Measurements from ENCODE around the gene CNTF.

Gene CNTF

GRCh38 chr11:58629857-58630256 lies 7.4 kb downstream of the CNTF start:
- peaks cover 0 to 7% (median 1%) of the 10 kb centered on the region in 4 experiments for H3K4me1 ChIP-seq (ENCODE audit: control extremely low read depth in 1 of 4, control insufficient read depth in 4 of 4, insufficient read depth in 4 of 4, low read length in 3 of 4)
- WGBS (ENCODE audit: insufficient coverage) = 31% methylated on average over 2 of the region's 2 CpGs
- POLR2A ChIA-PET = interaction anchor here (1.8 kb wide), 1 partner anchor 52 kb away, joined by 7 read pairs; the partner anchor contains the start of gene ZFP91
- H3K27ac ChIP-seq (ENCODE audit: insufficient read depth in 1 of 2, low read depth in 1 of 2, low read length in 2 of 2, poor library complexity in 1 of 2, severe bottlenecking in 2 of 2) = no peak overlapping the region
- H3K9me3 ChIP-seq (ENCODE audit: control extremely low read depth in 1 of 5, control insufficient read depth in 4 of 5, insufficient read depth in 2 of 5, low read depth in 1 of 5, low read length in 4 of 5) = no peaks in the 10 kb centered on the region
- no peaks in the 10 kb centered on the region for H3K27me3 ChIP-seq (replicated peaks in 2 of 5; ENCODE audit: control insufficient read depth in 4 of 5, insufficient read depth in 5 of 5, low read length in 4 of 5)
- DNase-seq = peak; percentile 65 to 82 (median 82)
- CTCF ChIA-PET = interaction anchor here (0.7 to 5.0 kb wide), 25 partner anchors 8 to 506 kb away, joined by 3 to 45 read pairs (median 5); partner anchors contain the start of gene LPXN
- no peak overlapping the region for H3K4me3 ChIP-seq (ENCODE audit: control insufficient read depth in 1 of 7, extremely low read depth in 1 of 7, insufficient read depth in 4 of 7, low read depth in 2 of 7, low read length in 6 of 7)
- H3K36me3 ChIP-seq (ENCODE audit: control insufficient read depth in 4 of 4, insufficient read depth in 4 of 4, low read length in 3 of 4) = peaks cover 0 to 20% (median 7%) of the 10 kb centered on the region in 4 experiments

DNA sequence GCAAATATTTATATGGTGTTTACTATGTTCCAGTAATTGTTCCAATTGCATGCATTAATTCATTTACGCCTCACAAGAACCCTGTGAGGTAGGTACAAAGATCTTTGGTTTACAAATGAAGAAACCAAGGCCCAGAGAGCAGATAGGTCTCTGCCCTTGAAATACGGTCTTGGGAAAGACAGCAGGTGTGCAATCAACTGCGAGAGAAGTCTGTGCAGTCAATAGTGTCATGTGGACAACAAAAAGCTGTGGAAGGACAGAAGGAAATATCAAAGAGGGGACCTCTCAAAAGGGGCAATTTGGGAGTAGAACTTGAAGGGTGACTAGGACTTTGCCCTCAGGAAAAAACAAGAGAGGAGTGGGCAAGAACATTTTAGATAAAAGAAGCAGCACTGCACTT lies 8.9 kb downstream of the CNTF start:
- H3K36me3 ChIP-seq (ENCODE audit: control insufficient read depth in 4 of 4, insufficient read depth in 4 of 4, low read length in 3 of 4) = peaks cover 0 to 5% (median 0%) of the 10 kb centered on the region in 4 experiments
- POLR2A ChIA-PET = no interaction called here
- H3K4me1 ChIP-seq (ENCODE audit: control extremely low read depth in 1 of 4, control insufficient read depth in 4 of 4, insufficient read depth in 4 of 4, low read length in 3 of 4) = peaks cover 0 to 7% (median 1%) of the 10 kb centered on the region in 4 experiments
- H3K4me3 ChIP-seq (ENCODE audit: control insufficient read depth in 1 of 7, extremely low read depth in 1 of 7, insufficient read depth in 4 of 7, low read depth in 2 of 7, low read length in 6 of 7) = no peak overlapping the region
- no peaks in the 10 kb centered on the region for H3K27me3 ChIP-seq (replicated peaks in 2 of 5; ENCODE audit: control insufficient read depth in 4 of 5, insufficient read depth in 5 of 5, low read length in 4 of 5)
- WGBS (ENCODE audit: insufficient coverage) = 100% methylated on average over 2 of the region's 3 CpGs
- H3K27ac ChIP-seq (ENCODE audit: insufficient read depth in 1 of 2, low read depth in 1 of 2, low read length in 2 of 2, poor library complexity in 1 of 2, severe bottlenecking in 2 of 2) = no peak overlapping the region
- CTCF ChIA-PET = interaction anchor here (1.0 to 5.0 kb wide), 7 partner anchors 9 to 528 kb away, joined by 3 to 45 read pairs (median 3); partner anchors contain the start of gene CNTF
- H3K9me3 ChIP-seq (ENCODE audit: control extremely low read depth in 1 of 5, control insufficient read depth in 4 of 5, insufficient read depth in 2 of 5, low read depth in 1 of 5, low read length in 4 of 5) = no peaks in the 10 kb centered on the region
- DNase-seq = no peak

DNA sequence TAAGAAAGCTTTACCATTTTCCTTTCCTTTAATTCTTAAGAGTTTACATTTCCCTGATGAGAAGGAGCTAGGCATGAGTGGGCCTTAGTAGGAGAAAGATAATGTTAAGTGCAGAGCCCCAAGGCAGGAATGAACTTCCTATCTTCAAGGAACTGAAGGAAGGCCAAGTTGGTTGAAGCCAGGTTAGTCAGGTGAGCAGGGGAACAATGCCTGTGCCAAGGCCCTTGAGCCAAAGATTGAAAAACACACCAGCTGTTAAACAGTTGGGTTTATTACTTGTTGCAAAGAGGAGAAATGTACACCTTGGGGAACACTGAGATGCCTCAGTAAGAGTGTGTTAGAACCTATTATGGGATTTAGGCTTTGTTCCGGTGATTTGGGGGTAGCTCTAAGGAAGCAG lies 10.0 kb downstream of the CNTF start:
- CTCF ChIA-PET = interaction anchor here (0.7 to 2.4 kb wide), 7 partner anchors 14 to 295 kb away, joined by 3 to 12 read pairs (median 3); no protein-coding TSS in a partner anchor
- no peak for DNase-seq
- H3K9me3 ChIP-seq (ENCODE audit: control extremely low read depth in 1 of 5, control insufficient read depth in 4 of 5, insufficient read depth in 2 of 5, low read depth in 1 of 5, low read length in 4 of 5) = no peaks in the 10 kb centered on the region
- peaks cover 0 to 7% (median 0%) of the 10 kb centered on the region in 4 experiments for H3K4me1 ChIP-seq (ENCODE audit: control extremely low read depth in 1 of 4, control insufficient read depth in 4 of 4, insufficient read depth in 4 of 4, low read length in 3 of 4)
- no peak overlapping the region for H3K4me3 ChIP-seq (ENCODE audit: control insufficient read depth in 1 of 7, extremely low read depth in 1 of 7, insufficient read depth in 4 of 7, low read depth in 2 of 7, low read length in 6 of 7)
- WGBS (ENCODE audit: insufficient coverage) = 100% methylated on average over 1 of the region's 1 CpG
- no peaks in the 10 kb centered on the region for H3K27me3 ChIP-seq (replicated peaks in 2 of 5; ENCODE audit: control insufficient read depth in 4 of 5, insufficient read depth in 5 of 5, low read length in 4 of 5)
- peaks cover 0 to 2% (median 0%) of the 10 kb centered on the region in 4 experiments for H3K36me3 ChIP-seq (ENCODE audit: control insufficient read depth in 4 of 4, insufficient read depth in 4 of 4, low read length in 3 of 4)
- no peak overlapping the region for H3K27ac ChIP-seq (ENCODE audit: insufficient read depth in 1 of 2, low read depth in 1 of 2, low read length in 2 of 2, poor library complexity in 1 of 2, severe bottlenecking in 2 of 2)
- POLR2A ChIA-PET = no interaction called here

DNA sequence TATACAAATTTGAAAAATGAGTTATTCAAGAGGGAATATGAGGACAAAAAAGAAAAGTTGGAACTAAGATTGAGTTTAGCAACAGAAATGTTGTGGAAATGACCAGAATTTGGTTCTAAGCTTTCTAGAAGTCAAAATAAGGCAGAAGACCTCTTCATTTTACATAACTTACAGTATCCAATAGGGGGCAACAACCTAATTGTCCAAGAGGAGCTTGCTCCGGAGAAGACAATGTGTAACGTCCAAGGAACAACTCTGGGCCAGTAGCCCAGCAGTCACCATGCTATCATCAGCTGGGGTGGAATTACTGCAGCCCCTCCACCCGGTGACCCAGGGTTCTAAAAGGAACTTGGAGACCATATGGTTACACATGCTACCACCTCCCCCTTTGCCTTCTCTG lies 14.1 kb downstream of the CNTF start:
- Histone ChIP-seq H3K4me3 (ENCODE audit: control insufficient read depth in 1 of 7, extremely low read depth in 1 of 7, insufficient read depth in 4 of 7, low read depth in 2 of 7, low read length in 6 of 7) (no peak overlapping the region), H3K9me3 (ENCODE audit: control extremely low read depth in 1 of 5, control insufficient read depth in 4 of 5, insufficient read depth in 2 of 5, low read depth in 1 of 5, low read length in 4 of 5) (no peaks in the 10 kb centered on the region), H3K27ac (ENCODE audit: insufficient read depth in 1 of 2, low read depth in 1 of 2, low read length in 2 of 2, poor library complexity in 1 of 2, severe bottlenecking in 2 of 2) (no peak overlapping the region), H3K27me3 (replicated peaks in 2 of 5; ENCODE audit: control insufficient read depth in 4 of 5, insufficient read depth in 5 of 5, low read length in 4 of 5) (no peaks in the 10 kb centered on the region), H3K4me1 (ENCODE audit: control extremely low read depth in 1 of 4, control insufficient read depth in 4 of 4, insufficient read depth in 4 of 4, low read length in 3 of 4) (peaks cover 3 to 20% (median 17%) of the 10 kb centered on the region in 4 experiments), H3K36me3 (ENCODE audit: control insufficient read depth in 4 of 4, insufficient read depth in 4 of 4, low read length in 3 of 4) (no peaks in the 10 kb centered on the region)
- 100% methylated on average over 2 of the region's 3 CpGs for WGBS (ENCODE audit: insufficient coverage)
- DNase-seq = no peak
- POLR2A ChIA-PET = interaction anchor here (0.6 kb wide), 1 partner anchor 108 kb away, joined by 4 read pairs; no protein-coding TSS in a partner anchor
- CTCF ChIA-PET = interaction anchor here (0.8 to 1.6 kb wide), 9 partner anchors 10 to 521 kb away, joined by 3 to 7 read pairs (median 3); no protein-coding TSS in a partner anchor

DNA sequence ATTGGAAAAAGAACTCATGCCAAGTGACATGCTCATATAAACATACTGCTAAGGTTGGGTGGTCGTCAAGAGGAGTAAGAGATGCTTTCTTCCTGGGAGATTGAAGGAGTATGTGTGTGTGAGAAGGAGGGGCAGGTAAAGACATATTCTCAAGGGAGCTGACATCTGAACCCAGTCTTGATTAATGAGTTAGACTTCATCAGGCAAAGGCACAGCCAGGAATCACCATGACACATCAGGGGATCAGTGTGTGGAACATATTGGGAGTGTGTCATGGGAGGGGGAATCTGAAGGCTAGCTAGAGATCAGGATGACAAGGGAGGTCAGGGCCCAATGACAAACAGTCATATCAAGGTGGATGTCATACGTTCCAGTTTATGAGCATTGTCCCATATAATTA lies 14.9 kb downstream of the CNTF start:
- WGBS (ENCODE audit: insufficient coverage) = 100% methylated on average over 1 of the region's 2 CpGs
- POLR2A ChIA-PET = interaction anchor here (0.7 kb wide), 1 partner anchor 14 kb away, joined by 4 read pairs; no protein-coding TSS in a partner anchor
- CTCF ChIA-PET = interaction anchor here (0.6 to 4.3 kb wide), 9 partner anchors 9 to 971 kb away, joined by 3 to 30 read pairs (median 3); partner anchors contain the start of gene GLYAT

GRCh38 chr11:58639103-58639502 lies 16.6 kb downstream of the CNTF start:
- 98% methylated on average over 6 of the region's 6 CpGs for WGBS (ENCODE audit: insufficient coverage)
- no peaks in the 10 kb centered on the region for H3K36me3 ChIP-seq (ENCODE audit: control insufficient read depth in 4 of 4, insufficient read depth in 4 of 4, low read length in 3 of 4)
- POLR2A ChIA-PET = no interaction called here
- peaks cover 3 to 20% (median 17%) of the 10 kb centered on the region in 4 experiments for H3K4me1 ChIP-seq (ENCODE audit: control extremely low read depth in 1 of 4, control insufficient read depth in 4 of 4, insufficient read depth in 4 of 4, low read length in 3 of 4)
- H3K4me3 ChIP-seq (ENCODE audit: control insufficient read depth in 1 of 7, extremely low read depth in 1 of 7, insufficient read depth in 4 of 7, low read depth in 2 of 7, low read length in 6 of 7) = no peak overlapping the region
- CTCF ChIA-PET = interaction anchor here (1.1 to 4.3 kb wide), 7 partner anchors 9 to 262 kb away, joined by 3 to 30 read pairs (median 3); no protein-coding TSS in a partner anchor
- H3K9me3 ChIP-seq (ENCODE audit: control extremely low read depth in 1 of 5, control insufficient read depth in 4 of 5, insufficient read depth in 2 of 5, low read depth in 1 of 5, low read length in 4 of 5) = no peaks in the 10 kb centered on the region
- no peak for DNase-seq
- no peak overlapping the region for H3K27ac ChIP-seq (ENCODE audit: insufficient read depth in 1 of 2, low read depth in 1 of 2, low read length in 2 of 2, poor library complexity in 1 of 2, severe bottlenecking in 2 of 2)
- no peaks in the 10 kb centered on the region for H3K27me3 ChIP-seq (replicated peaks in 2 of 5; ENCODE audit: control insufficient read depth in 4 of 5, insufficient read depth in 5 of 5, low read length in 4 of 5)

More for the DNA sequence above, 14.9 kb downstream of the CNTF start:
- Histone ChIP-seq H3K27me3 (replicated peaks in 2 of 5; ENCODE audit: control insufficient read depth in 4 of 5, insufficient read depth in 5 of 5, low read length in 4 of 5) (no peaks in the 10 kb centered on the region), H3K4me3 (ENCODE audit: control insufficient read depth in 1 of 7, extremely low read depth in 1 of 7, insufficient read depth in 4 of 7, low read depth in 2 of 7, low read length in 6 of 7) (no peak overlapping the region), H3K36me3 (ENCODE audit: control insufficient read depth in 4 of 4, insufficient read depth in 4 of 4, low read length in 3 of 4) (no peaks in the 10 kb centered on the region), H3K4me1 (ENCODE audit: control extremely low read depth in 1 of 4, control insufficient read depth in 4 of 4, insufficient read depth in 4 of 4, low read length in 3 of 4) (peaks cover 3 to 20% (median 17%) of the 10 kb centered on the region in 4 experiments), H3K9me3 (ENCODE audit: control extremely low read depth in 1 of 5, control insufficient read depth in 4 of 5, insufficient read depth in 2 of 5, low read depth in 1 of 5, low read length in 4 of 5) (no peaks in the 10 kb centered on the region), H3K27ac (ENCODE audit: insufficient read depth in 1 of 2, low read depth in 1 of 2, low read length in 2 of 2, poor library complexity in 1 of 2, severe bottlenecking in 2 of 2) (no peak overlapping the region)
- DNase-seq = no peak

DNA sequence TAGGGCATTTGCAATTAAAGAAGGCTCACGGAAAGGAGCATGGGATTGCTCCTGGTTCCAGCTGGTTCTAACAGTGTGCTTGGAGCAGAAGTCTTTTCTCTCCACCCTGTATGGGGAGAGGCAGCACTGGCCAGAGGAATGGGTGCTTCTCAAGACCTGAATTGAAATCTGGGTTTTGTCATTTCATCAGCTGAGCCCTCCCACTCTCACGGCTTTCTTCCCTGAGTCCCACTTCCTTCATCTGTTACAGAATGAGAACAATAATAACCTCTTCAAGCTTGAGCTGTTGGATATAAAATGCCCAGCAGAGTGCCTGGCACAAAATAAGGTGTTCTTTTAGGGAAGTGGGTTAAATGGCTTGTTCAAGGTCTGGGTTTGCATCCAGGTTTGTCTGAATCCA lies 17.2 kb downstream of the CNTF start:
- no peaks in the 10 kb centered on the region for H3K27me3 ChIP-seq (replicated peaks in 2 of 5; ENCODE audit: control insufficient read depth in 4 of 5, insufficient read depth in 5 of 5, low read length in 4 of 5)

More for the DNA sequence above, 17.2 kb downstream of the CNTF start:
- Histone ChIP-seq H3K9me3 (ENCODE audit: control extremely low read depth in 1 of 5, control insufficient read depth in 4 of 5, insufficient read depth in 2 of 5, low read depth in 1 of 5, low read length in 4 of 5) (no peaks in the 10 kb centered on the region), H3K4me3 (ENCODE audit: control insufficient read depth in 1 of 7, extremely low read depth in 1 of 7, insufficient read depth in 4 of 7, low read depth in 2 of 7, low read length in 6 of 7) (no peak overlapping the region), H3K36me3 (ENCODE audit: control insufficient read depth in 4 of 4, insufficient read depth in 4 of 4, low read length in 3 of 4) (no peaks in the 10 kb centered on the region), H3K27ac (ENCODE audit: insufficient read depth in 1 of 2, low read depth in 1 of 2, low read length in 2 of 2, poor library complexity in 1 of 2, severe bottlenecking in 2 of 2) (no peak overlapping the region), H3K4me1 (ENCODE audit: control extremely low read depth in 1 of 4, control insufficient read depth in 4 of 4, insufficient read depth in 4 of 4, low read length in 3 of 4) (peaks cover 3 to 20% (median 17%) of the 10 kb centered on the region in 4 experiments)
- ChIA-PET POLR2A (no interaction called here), CTCF (interaction anchor here (1.1 to 4.3 kb wide), 7 partner anchors 9 to 261 kb away, joined by 3 to 30 read pairs (median 4); no protein-coding TSS in a partner anchor)
- DNase-seq = peak in 2 of 3 donors; percentile 24 to 25
- 100% methylated on average over 1 of the region's 2 CpGs for whole genome bisulfite sequencing (ENCODE audit: insufficient coverage)
